Colon (tissue), 2 donors: ENCODE results near the gene ZNF581.
A peak's percentile ranks its signal among the peaks of the same experiment; 100 is the strongest.

Experiments used
- FAIRE-seq: peaks from 2 replicates; lab custom pipeline; 2012; peaks lifted over from hg19 to GRCh38; lab: Jason Lieb, UNC
- donor health status: control.
- donor health status: control.

The ZNF581 gene

GRCh38 chr19:55648585-55649267 is 5.3 kb downstream of the ZNF581 start:
- no peak for FAIRE-seq

GRCh38 chr19:55649268-55650125 is 6.0 kb downstream of the ZNF581 start:
- FAIRE-seq = no peak

- no peak for FAIRE-seq
These were observed 6.7 kb downstream of the ZNF581 start for GRCh38 chr19:55650126-55650557.

- FAIRE-seq = no peak
These were observed 7.3 kb downstream of the ZNF581 start for GRCh38 chr19:55650602-55651230.

- no peak for FAIRE-seq
These were observed 7.8 kb downstream of the ZNF581 start for GRCh38 chr19:55651236-55651635.

GRCh38 chr19:55652311-55653128 is 9.1 kb downstream of the ZNF581 start:
- no peak for FAIRE-seq

- no peak for FAIRE-seq
These were observed 10.3 kb downstream of the ZNF581 start for GRCh38 chr19:55653651-55654322.

GRCh38 chr19:55654323-55654867 is 10.9 kb downstream of the ZNF581 start:
- peak; percentile 94 for FAIRE-seq

- no peak for FAIRE-seq
These were observed 11.6 kb downstream of the ZNF581 start, which contains the start of gene U2AF2 for GRCh38 chr19:55654868-55655647. U2AF2 (plus strand) TSS chr19:55655035; CDS start chr19:55655105, 70 bp downstream.

GRCh38 chr19:55655648-55656040 is 12.2 kb downstream of the ZNF581 start:
- no peak for FAIRE-seq

GRCh38 chr19:55656552-55656951 is 13.1 kb downstream of the ZNF581 start:
- FAIRE-seq = no peak

GRCh38 chr19:55656988-55657747 is 13.7 kb downstream of the ZNF581 start:
- FAIRE-seq = no peak

GRCh38 chr19:55658846-55659459 is 15.5 kb downstream of the ZNF581 start:
- no peak for FAIRE-seq

- FAIRE-seq = no peak
These were observed 16.4 kb downstream of the ZNF581 start for GRCh38 chr19:55659822-55660221.

GRCh38 chr19:55660404-55660803 is 17.0 kb downstream of the ZNF581 start:
- no peak for FAIRE-seq

GRCh38 chr19:55660991-55661390 is 17.5 kb downstream of the ZNF581 start:
- FAIRE-seq = no peak

GRCh38 chr19:55661826-55662225 is 18.4 kb downstream of the ZNF581 start:
- FAIRE-seq = no peak

- no peak for FAIRE-seq
These were observed 20.5 kb downstream of the ZNF581 start for GRCh38 chr19:55663846-55664536.
